Measurements from ENCODE around the gene CADPS2. TPM values are rescaled to one million over a fixed set of nuclear protein-coding genes. Genes with fewer than 3 reads are reported as not detected.

Gene CADPS2
- total RNA-seq, 3 donors from 2014 or later (not counting 1 experiment from before 2014, with no cell fraction given): not detected

DNA sequence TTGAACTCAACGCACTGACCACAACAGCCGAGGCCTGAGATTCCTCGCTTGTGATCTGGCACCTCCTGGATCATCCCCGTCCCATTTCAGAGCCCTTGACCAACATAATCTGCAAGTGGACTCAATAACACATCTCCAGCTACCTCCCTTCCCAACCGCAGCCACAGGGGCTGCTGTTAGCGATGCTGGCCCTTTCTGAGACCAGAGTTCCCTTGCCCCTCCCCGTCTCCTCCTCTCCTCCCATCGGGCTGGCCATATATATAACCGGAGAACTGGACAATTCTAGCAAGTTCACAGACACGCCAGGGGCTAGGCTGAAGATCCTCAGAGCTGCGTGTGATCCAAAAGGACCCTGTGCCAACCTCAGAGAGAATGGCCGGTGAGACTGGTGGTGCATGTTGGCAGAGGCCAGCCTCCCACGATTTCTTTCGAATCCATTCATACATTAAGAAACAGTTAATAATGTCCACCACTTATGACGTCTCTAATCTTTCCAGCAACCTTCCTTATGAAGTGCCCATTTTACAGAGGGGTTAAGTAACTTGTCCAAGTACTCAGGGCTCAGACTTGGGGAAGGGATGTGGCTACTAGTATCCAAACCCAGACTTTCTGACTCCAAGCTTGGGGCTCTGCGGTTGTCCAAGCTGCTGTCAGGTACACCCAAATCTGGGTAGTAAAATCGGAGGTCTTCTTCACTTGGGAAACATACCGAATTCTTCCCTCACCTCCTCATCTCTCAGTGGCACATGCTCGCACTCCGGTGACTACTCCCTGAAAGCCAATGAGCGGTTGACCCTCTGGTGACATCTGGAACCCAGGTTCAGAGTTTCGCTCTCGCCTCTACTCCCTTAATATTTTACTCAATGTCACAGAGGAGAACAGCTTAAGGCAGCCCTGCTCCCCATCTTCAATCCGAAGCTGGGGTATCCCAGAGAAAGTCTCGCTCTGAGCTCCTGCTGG, 570.5 kb downstream of the CADPS2 start:
- H3K36me3 ChIP-seq (ENCODE audit: control insufficient read depth, insufficient read depth, low read length): no peaks in the 10 kb centered on the region
- Mint-ChIP-seq H3K4me1 (no peaks in the 10 kb centered on the region), H3K4me3 (no peak overlapping the region), H3K27ac (no peak overlapping the region), H3K27me3 (ENCODE audit: low read depth in 2 of 2) (peaks cover 42 to 60% of the 10 kb centered on the region in 2 donors), H3K36me3 (peaks cover 8% of the 10 kb centered on the region), H3K9me3 (peaks cover 4 to 9% of the 10 kb centered on the region in 2 donors)
- no peak for ATAC-seq
- no peak overlapping the region for H3K27ac ChIP-seq (ENCODE audit: low read length)
- no peak overlapping the region for H3K4me3 ChIP-seq (ENCODE audit: low read length)
- WGBS (ENCODE audit: insufficient coverage): 10% methylated on average over 25 of the region's 25 CpGs
- TF ChIP-seq, protein P1, sequence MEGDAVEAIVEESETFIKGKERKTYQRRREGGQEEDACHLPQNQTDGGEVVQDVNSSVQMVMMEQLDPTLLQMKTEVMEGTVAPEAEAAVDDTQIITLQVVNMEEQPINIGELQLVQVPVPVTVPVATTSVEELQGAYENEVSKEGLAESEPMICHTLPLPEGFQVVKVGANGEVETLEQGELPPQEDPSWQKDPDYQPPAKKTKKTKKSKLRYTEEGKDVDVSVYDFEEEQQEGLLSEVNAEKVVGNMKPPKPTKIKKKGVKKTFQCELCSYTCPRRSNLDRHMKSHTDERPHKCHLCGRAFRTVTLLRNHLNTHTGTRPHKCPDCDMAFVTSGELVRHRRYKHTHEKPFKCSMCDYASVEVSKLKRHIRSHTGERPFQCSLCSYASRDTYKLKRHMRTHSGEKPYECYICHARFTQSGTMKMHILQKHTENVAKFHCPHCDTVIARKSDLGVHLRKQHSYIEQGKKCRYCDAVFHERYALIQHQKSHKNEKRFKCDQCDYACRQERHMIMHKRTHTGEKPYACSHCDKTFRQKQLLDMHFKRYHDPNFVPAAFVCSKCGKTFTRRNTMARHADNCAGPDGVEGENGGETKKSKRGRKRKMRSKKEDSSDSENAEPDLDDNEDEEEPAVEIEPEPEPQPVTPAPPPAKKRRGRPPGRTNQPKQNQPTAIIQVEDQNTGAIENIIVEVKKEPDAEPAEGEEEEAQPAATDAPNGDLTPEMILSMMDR (IDR thresholded peaks at IDR 0.05): no peak
- intact Hi-C loops (cut with micrococcal nuclease): no loop called here
- no peak for DNase-seq
- H3K4me1 ChIP-seq (ENCODE audit: control insufficient read depth, insufficient read depth, low read length): peaks cover 3% of the 10 kb centered on the region
- H3K9me3 ChIP-seq (ENCODE audit: control insufficient read depth, insufficient read depth, low read length): peaks cover 16% of the 10 kb centered on the region
- peaks cover 38% of the 10 kb centered on the region for H3K27me3 ChIP-seq (ENCODE audit: control insufficient read depth, insufficient read depth, low read length)

DNA sequence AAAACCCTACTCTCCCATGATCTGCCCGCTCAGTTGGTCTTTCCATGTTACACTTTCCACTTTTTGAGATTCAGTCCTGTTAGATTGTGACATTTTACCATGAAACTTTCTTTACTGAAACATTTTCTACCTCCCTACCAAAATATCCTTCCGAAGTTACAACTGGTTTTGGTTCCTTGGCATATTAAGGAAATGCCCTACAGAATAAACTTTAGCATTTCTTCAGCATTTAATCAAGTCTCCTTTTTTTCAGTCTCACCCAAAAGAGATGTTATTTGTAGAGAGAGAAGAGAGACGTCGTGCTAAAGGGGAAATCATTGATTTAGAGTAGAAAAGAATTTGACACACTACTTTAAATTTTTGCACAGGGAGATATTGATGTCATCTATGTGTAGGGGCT, 572.0 kb downstream of the CADPS2 start:
- H3K27ac Mint-ChIP-seq: no peak overlapping the region
- Histone ChIP-seq H3K4me3 (ENCODE audit: low read length) (no peak overlapping the region), H3K9me3 (ENCODE audit: control insufficient read depth, insufficient read depth, low read length) (peaks cover 16% of the 10 kb centered on the region), H3K27ac (ENCODE audit: low read length) (no peak overlapping the region), H3K36me3 (ENCODE audit: control insufficient read depth, insufficient read depth, low read length) (no peaks in the 10 kb centered on the region), H3K4me1 (ENCODE audit: control insufficient read depth, insufficient read depth, low read length) (peaks cover 3% of the 10 kb centered on the region), H3K27me3 (ENCODE audit: control insufficient read depth, insufficient read depth, low read length) (peaks cover 45% of the 10 kb centered on the region)
- H3K27me3 Mint-ChIP-seq (ENCODE audit: low read depth in 2 of 2): peaks cover 48 to 69% of the 10 kb centered on the region in 2 donors
- intact Hi-C loops (cut with micrococcal nuclease): no loop called here
- ATAC-seq (no peak), DNase-seq (no peak)
- TF ChIP-seq, protein P1 (IDR thresholded peaks at IDR 0.05): no peak
- H3K36me3 Mint-ChIP-seq: peaks cover 8% of the 10 kb centered on the region
- 14% methylated on average over 4 of the region's 4 CpGs for WGBS (ENCODE audit: insufficient coverage)
- H3K9me3 Mint-ChIP-seq: peaks cover 4 to 9% of the 10 kb centered on the region in 2 donors
- H3K4me3 Mint-ChIP-seq: no peak overlapping the region
- peaks cover 0 to 5% of the 10 kb centered on the region in 2 donors for H3K4me1 Mint-ChIP-seq

DNA sequence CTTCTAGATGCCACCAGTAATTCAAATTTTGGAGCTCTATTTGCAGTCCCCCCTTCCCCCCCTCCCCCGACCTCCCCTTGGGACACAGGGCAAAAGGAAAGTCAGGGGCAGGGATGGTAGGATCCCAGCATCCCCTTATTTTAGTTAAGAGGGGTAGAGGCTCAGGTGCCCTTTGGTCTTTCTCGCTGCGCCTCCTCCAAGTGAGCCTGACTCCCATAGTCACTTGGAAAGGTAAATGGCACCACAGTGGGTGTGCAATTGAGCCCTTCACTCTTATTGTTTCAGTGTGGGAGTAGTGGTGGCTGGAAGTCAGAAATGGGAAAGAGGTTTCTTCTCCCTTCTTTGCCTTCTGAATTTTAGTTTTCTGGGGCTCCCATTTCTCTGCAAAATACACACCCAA, 573.5 kb downstream of the CADPS2 start:
- H3K36me3 Mint-ChIP-seq: peaks cover 8% of the 10 kb centered on the region
- intact Hi-C loops (cut with micrococcal nuclease): no loop called here
- TF ChIP-seq, protein P1 (IDR thresholded peaks at IDR 0.05): no peak
- H3K9me3 Mint-ChIP-seq: peaks cover 2 to 9% of the 10 kb centered on the region in 2 donors
- no peak overlapping the region for H3K27ac Mint-ChIP-seq
- Histone ChIP-seq H3K36me3 (ENCODE audit: control insufficient read depth, insufficient read depth, low read length) (no peaks in the 10 kb centered on the region), H3K27me3 (ENCODE audit: control insufficient read depth, insufficient read depth, low read length) (peaks cover 49% of the 10 kb centered on the region), H3K4me3 (ENCODE audit: low read length) (no peak overlapping the region), H3K9me3 (ENCODE audit: control insufficient read depth, insufficient read depth, low read length) (peaks cover 16% of the 10 kb centered on the region), H3K27ac (ENCODE audit: low read length) (no peak overlapping the region), H3K4me1 (ENCODE audit: control insufficient read depth, insufficient read depth, low read length) (peaks cover 3% of the 10 kb centered on the region)
- ATAC-seq: no peak
- H3K4me1 Mint-ChIP-seq: peaks cover 0 to 5% of the 10 kb centered on the region in 2 donors
- DNase-seq: no peak
- WGBS (ENCODE audit: insufficient coverage): 32% methylated on average over 2 of the region's 3 CpGs
- H3K27me3 Mint-ChIP-seq (ENCODE audit: low read depth in 2 of 2): peaks cover 54 to 69% of the 10 kb centered on the region in 2 donors
- no peak overlapping the region for H3K4me3 Mint-ChIP-seq
